ENCODE results near the gene FAM170B.

DNA sequence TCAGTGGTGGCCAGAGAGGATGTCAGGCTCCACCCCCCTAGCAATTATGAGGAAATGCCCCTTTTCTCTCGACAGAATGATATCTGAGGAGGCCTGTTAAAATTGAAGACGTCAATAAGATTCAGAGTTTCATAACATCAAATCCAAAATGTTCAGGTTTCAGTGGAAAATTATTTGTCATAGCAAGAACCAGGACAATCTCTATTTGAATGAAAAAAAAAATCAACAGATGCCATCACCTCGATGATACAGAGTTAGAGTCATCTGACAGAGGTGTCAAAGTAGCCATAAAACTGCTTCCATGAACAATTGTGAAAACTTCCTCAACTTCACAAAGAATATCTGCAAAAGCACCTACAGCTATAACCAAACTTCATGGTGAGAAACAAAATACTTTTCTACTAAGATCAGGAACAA lies 46.6 kb upstream of the FAM170B start:
- TF ChIP-seq, protein P1, sequence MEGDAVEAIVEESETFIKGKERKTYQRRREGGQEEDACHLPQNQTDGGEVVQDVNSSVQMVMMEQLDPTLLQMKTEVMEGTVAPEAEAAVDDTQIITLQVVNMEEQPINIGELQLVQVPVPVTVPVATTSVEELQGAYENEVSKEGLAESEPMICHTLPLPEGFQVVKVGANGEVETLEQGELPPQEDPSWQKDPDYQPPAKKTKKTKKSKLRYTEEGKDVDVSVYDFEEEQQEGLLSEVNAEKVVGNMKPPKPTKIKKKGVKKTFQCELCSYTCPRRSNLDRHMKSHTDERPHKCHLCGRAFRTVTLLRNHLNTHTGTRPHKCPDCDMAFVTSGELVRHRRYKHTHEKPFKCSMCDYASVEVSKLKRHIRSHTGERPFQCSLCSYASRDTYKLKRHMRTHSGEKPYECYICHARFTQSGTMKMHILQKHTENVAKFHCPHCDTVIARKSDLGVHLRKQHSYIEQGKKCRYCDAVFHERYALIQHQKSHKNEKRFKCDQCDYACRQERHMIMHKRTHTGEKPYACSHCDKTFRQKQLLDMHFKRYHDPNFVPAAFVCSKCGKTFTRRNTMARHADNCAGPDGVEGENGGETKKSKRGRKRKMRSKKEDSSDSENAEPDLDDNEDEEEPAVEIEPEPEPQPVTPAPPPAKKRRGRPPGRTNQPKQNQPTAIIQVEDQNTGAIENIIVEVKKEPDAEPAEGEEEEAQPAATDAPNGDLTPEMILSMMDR (IDR thresholded peaks at IDR 0.05), result no peak
- TF ChIP-seq POLR2A (IDR thresholded peaks at IDR 0.05), result no peak
